ENCODE data around the gene PHF13. TPM values are rescaled to one million over a fixed set of nuclear protein-coding genes. Genes with fewer than 3 reads are reported as not detected.

PHF13 gene
- total and polyA plus RNA-seq, 9 of the 15 experiments (the other 6 are each of a cell fraction or from before 2014, with no cell fraction given): 1.8 to 36.1 (median 11.7) TPM

DNA sequence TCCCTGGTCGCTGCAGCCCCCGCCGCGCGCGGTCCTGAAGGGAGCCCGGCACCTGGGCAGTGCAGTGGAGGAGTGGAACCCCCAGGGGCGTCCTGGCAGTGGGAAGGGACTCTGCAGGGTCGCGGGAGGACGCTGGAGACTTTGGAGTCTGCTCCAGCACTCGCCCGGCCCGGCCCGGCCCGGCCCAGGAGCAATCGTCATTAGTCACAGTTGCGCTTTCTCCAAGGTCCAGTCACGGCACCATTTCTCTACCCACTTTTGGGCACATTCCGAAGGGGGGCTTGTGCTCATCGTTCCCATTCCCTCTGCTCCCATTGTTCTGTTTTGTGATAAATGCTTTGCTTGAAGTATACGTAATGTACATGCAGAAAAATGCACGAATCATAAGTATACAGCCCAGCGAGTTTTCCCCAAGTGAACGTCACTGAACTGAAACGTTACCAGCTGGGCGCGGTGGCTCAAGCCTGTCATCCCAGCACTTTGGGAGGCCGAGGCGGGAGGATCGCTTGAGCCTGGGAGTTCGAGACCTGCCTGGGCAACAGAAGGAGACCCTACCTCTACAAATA, 12.1 kb downstream of the PHF13 start (continued):
- TF ChIP-seq, protein P1, sequence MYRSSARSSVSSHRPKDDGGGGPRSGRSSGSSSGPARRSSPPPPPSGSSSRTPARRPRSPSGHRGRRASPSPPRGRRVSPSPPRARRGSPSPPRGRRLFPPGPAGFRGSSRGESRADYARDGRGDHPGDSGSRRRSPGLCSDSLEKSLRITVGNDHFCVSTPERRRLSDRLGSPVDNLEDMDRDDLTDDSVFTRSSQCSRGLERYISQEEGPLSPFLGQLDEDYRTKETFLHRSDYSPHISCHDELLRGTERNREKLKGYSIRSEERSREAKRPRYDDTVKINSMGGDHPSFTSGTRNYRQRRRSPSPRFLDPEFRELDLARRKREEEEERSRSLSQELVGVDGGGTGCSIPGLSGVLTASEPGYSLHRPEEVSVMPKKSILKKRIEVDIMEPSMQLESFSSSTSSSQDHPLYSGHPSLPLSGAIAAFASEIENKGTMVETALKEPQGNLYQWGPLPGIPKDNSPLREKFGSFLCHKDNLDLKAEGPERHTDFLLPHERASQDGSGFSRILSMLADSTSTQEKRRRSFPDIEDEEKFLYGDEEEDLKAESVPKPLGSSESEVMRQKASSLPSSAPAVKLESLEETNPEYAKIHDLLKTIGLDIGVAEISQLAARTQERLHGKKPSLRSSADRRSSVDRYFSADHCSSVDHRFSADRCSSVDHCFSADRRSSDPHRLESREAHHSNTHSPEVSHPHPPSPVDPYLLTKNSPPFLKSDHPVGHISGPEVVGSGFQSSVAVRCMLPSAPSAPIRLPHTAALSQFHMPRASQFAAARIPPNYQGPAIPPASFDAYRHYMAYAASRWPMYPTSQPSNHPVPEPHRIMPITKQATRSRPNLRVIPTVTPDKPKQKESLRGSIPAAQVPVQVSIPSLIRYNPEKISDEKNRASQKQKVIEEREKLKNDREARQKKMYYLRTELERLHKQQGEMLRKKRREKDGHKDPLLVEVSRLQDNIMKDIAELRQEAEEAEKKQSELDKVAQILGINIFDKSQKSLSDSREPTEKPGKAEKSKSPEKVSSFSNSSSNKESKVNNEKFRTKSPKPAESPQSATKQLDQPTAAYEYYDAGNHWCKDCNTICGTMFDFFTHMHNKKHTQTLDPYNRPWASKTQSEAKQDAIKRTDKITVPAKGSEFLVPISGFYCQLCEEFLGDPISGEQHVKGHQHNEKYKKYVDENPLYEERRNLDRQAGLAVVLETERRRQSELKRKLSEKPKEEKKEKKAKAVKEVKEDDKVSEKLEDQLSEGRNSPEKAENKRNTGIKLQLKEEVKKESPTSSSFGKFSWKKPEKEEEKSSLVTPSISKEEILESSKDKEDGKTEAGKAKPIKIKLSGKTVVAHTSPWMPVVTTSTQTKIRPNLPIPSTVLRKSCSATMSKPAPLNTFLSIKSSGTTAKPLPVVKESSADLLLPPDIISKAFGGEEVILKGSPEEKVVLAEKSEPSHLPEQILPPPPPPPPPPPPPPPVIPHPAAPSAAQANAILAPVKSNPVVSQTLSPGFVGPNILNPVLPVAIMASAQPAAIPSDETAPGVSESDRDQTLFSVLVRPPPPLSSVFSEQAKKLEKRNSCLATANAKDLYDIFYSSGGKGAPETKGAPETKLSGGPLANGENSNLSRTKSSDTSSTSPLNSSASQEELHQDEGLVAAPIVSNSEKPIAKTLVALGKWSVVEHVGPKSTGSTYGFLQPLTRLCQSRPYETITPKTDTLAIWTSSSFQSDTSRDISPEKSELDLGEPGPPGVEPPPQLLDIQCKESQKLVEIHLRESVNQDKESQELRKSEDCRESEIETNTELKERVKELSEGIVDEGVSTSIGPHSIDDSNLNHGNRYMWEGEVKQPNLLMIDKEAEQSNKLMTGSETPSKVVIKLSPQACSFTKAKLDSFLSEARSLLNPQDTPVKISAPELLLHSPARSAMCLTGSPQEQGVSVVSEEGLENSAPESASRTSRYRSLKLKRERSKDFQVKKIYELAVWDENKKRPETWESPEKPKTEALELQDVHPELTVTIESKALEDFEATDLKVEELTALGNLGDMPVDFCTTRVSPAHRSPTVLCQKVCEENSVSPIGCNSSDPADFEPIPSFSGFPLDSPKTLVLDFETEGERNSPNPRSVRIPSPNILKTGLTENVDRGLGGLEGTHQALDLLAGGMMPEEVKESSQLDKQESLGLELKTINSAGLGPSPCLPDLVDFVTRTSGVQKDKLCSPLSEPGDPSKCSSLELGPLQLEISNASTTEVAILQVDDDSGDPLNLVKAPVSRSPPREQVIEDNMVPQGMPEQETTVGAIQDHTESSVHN (IDR thresholded peaks at IDR 0.05; ENCODE audit: borderline replicate concordance in 1 of 2, low read depth in 1 of 2): no peak
- TF ChIP-seq, protein P2, sequence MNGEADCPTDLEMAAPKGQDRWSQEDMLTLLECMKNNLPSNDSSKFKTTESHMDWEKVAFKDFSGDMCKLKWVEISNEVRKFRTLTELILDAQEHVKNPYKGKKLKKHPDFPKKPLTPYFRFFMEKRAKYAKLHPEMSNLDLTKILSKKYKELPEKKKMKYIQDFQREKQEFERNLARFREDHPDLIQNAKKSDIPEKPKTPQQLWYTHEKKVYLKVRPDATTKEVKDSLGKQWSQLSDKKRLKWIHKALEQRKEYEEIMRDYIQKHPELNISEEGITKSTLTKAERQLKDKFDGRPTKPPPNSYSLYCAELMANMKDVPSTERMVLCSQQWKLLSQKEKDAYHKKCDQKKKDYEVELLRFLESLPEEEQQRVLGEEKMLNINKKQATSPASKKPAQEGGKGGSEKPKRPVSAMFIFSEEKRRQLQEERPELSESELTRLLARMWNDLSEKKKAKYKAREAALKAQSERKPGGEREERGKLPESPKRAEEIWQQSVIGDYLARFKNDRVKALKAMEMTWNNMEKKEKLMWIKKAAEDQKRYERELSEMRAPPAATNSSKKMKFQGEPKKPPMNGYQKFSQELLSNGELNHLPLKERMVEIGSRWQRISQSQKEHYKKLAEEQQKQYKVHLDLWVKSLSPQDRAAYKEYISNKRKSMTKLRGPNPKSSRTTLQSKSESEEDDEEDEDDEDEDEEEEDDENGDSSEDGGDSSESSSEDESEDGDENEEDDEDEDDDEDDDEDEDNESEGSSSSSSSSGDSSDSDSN (IDR thresholded peaks at IDR 0.05; ENCODE audit: borderline replicate concordance in 1 of 2, low read depth in 2 of 2, low read length in 2 of 2): no peak; a peak in 1 of 4 replicates
- TF ChIP-seq ZNF644 (tag; IDR thresholded peaks at IDR 0.05; ENCODE audit: low read depth) (no peak), ILF3 (IDR thresholded peaks at IDR 0.05; ENCODE audit: borderline replicate concordance) (no peak), NR2C1 (IDR thresholded peaks at IDR 0.05) (no peak), NR2C1 (tag; IDR thresholded peaks at IDR 0.05) (no peak), FOXK1 (CRISPR knock-in tag; IDR thresholded peaks at IDR 0.05; ENCODE audit: borderline replicate concordance) (0 out of 2 replicates have a peak, but pooled peaks have one; percentile 14), ZNF224 (CRISPR knock-in tag; IDR thresholded peaks at IDR 0.05) (0 out of 2 replicates have a peak, but pooled peaks have one; percentile 44)

Data from K562 (cell line).